Liver (tissue), 3 donors: Measurements from ENCODE around the gene ILKAP.

Experiments
- CTCF ChIP-seq: fragments of 150-350 bp; IDR thresholded peaks from 2 replicates; pipeline ENCODE4 v1.5.1; 2017; ENCODE audit warnings: improper control_type of control experiment, low read depth, low read length; ENCODE audit not compliant: missing input control
- FOXA1 ChIP-seq: IDR thresholded peaks from 2 replicates; pipeline ENCODE4 v1.6.1; 2016; ENCODE audit warnings: antibody characterized with exemption
- MAX ChIP-seq: IDR thresholded peaks from 2 replicates; pipeline ENCODE4 v1.6.1; 2016; ENCODE audit warnings: antibody characterized with exemption
- RAD21 ChIP-seq, 2 donors: IDR thresholded peaks; 2 replicates each; pipeline ENCODE4 v1.6.1; 2016; ENCODE audit warnings: antibody characterized with exemption in 2 of 2, mild to moderate bottlenecking in 2 of 2
- TAF1 ChIP-seq: conservative IDR thresholded peaks from 2 replicates; pipeline ENCODE4 v1.6.1; 2016; ENCODE audit warnings: antibody characterized with exemption, mild to moderate bottlenecking
- donor health status: healthy.
- donor health status: healthy.

GRCh38 chr2:238243496-238244076 is 40.1 kb upstream of the ILKAP start:
- no peak for TF ChIP-seq CTCF
- no peak for TF ChIP-seq TAF1
- TF ChIP-seq FOXA1: no peak
- TF ChIP-seq RAD21 (IDR thresholded peaks at IDR 0.05): no peak
- TF ChIP-seq MAX: no peak
